ENCODE measurements around the gene BRF1.

BRF1 gene

GRCh38 chr14:105326568-105326867, 25.7 kb upstream of the BRF1 start:
- Histone ChIP-seq H3K27ac (ENCODE audit: low read depth, low read length) (no peak overlapping the region), H3K9me3 (ENCODE audit: control insufficient read depth in 1 of 2, low read length in 2 of 2) (no peaks in the 10 kb centered on the region), H3K4me3 (ENCODE audit: low read depth in 1 of 2, low read length in 2 of 2) (no peak overlapping the region), H3K4me1 (ENCODE audit: control insufficient read depth in 1 of 2, insufficient read depth in 2 of 2, low read length in 2 of 2) (peaks cover 0 to 6% of the 10 kb centered on the region in 2 donors), H3K36me3 (ENCODE audit: control insufficient read depth in 1 of 2, insufficient read depth in 2 of 2, low read length in 2 of 2) (no peaks in the 10 kb centered on the region), H3K9ac (ENCODE audit: low read depth in 1 of 2, low read length in 2 of 2) (no peak overlapping the region), H3K27me3 (ENCODE audit: control insufficient read depth in 1 of 2, insufficient read depth in 2 of 2, low read length in 2 of 2) (no peaks in the 10 kb centered on the region)

- Histone ChIP-seq H3K27me3 (ENCODE audit: control insufficient read depth in 1 of 2, insufficient read depth in 2 of 2, low read length in 2 of 2) (no peaks in the 10 kb centered on the region), H3K9me3 (ENCODE audit: control insufficient read depth in 1 of 2, low read length in 2 of 2) (no peaks in the 10 kb centered on the region), H3K4me1 (ENCODE audit: control insufficient read depth in 1 of 2, insufficient read depth in 2 of 2, low read length in 2 of 2) (peaks cover 0 to 6% of the 10 kb centered on the region in 2 donors), H3K27ac (ENCODE audit: low read depth, low read length) (no peak overlapping the region), H3K4me3 (ENCODE audit: low read depth in 1 of 2, low read length in 2 of 2) (no peak overlapping the region), H3K36me3 (ENCODE audit: control insufficient read depth in 1 of 2, insufficient read depth in 2 of 2, low read length in 2 of 2) (no peaks in the 10 kb centered on the region), H3K9ac (ENCODE audit: low read depth in 1 of 2, low read length in 2 of 2) (no peak overlapping the region)
These were observed 25.1 kb upstream of the BRF1 start for GRCh38 chr14:105325716-105326567.

- no peak overlapping the region for H3K27ac ChIP-seq (ENCODE audit: low read depth, low read length)
- no peaks in the 10 kb centered on the region for H3K27me3 ChIP-seq (ENCODE audit: control insufficient read depth in 1 of 2, insufficient read depth in 2 of 2, low read length in 2 of 2)
- H3K9ac ChIP-seq (ENCODE audit: low read depth in 1 of 2, low read length in 2 of 2): no peak overlapping the region
- H3K36me3 ChIP-seq (ENCODE audit: control insufficient read depth in 1 of 2, insufficient read depth in 2 of 2, low read length in 2 of 2): no peaks in the 10 kb centered on the region
- H3K9me3 ChIP-seq (ENCODE audit: control insufficient read depth in 1 of 2, low read length in 2 of 2): no peaks in the 10 kb centered on the region
- H3K4me1 ChIP-seq (ENCODE audit: control insufficient read depth in 1 of 2, insufficient read depth in 2 of 2, low read length in 2 of 2): peaks cover 0 to 1% of the 10 kb centered on the region in 2 donors
- H3K4me3 ChIP-seq (ENCODE audit: low read depth in 1 of 2, low read length in 2 of 2): no peak overlapping the region
These were observed 24.5 kb upstream of the BRF1 start for GRCh38 chr14:105325303-105325702.

GRCh38 chr14:105324871-105325270, 24.1 kb upstream of the BRF1 start:
- H3K36me3 ChIP-seq (ENCODE audit: control insufficient read depth in 1 of 2, insufficient read depth in 2 of 2, low read length in 2 of 2): no peaks in the 10 kb centered on the region
- no peaks in the 10 kb centered on the region for H3K9me3 ChIP-seq (ENCODE audit: control insufficient read depth in 1 of 2, low read length in 2 of 2)
- no peaks in the 10 kb centered on the region for H3K27me3 ChIP-seq (ENCODE audit: control insufficient read depth in 1 of 2, insufficient read depth in 2 of 2, low read length in 2 of 2)
- no peak overlapping the region for H3K9ac ChIP-seq (ENCODE audit: low read depth in 1 of 2, low read length in 2 of 2)
- H3K27ac ChIP-seq (ENCODE audit: low read depth, low read length): no peak overlapping the region
- H3K4me1 ChIP-seq (ENCODE audit: control insufficient read depth in 1 of 2, insufficient read depth in 2 of 2, low read length in 2 of 2): no peaks in the 10 kb centered on the region
- H3K4me3 ChIP-seq (ENCODE audit: low read depth in 1 of 2, low read length in 2 of 2): no peak overlapping the region

- Histone ChIP-seq H3K27ac (ENCODE audit: low read depth, low read length) (no peak overlapping the region), H3K9me3 (ENCODE audit: control insufficient read depth in 1 of 2, low read length in 2 of 2) (no peaks in the 10 kb centered on the region), H3K4me3 (ENCODE audit: low read depth in 1 of 2, low read length in 2 of 2) (no peak overlapping the region), H3K9ac (ENCODE audit: low read depth in 1 of 2, low read length in 2 of 2) (no peak overlapping the region), H3K4me1 (ENCODE audit: control insufficient read depth in 1 of 2, insufficient read depth in 2 of 2, low read length in 2 of 2) (no peaks in the 10 kb centered on the region), H3K27me3 (ENCODE audit: control insufficient read depth in 1 of 2, insufficient read depth in 2 of 2, low read length in 2 of 2) (no peaks in the 10 kb centered on the region), H3K36me3 (ENCODE audit: control insufficient read depth in 1 of 2, insufficient read depth in 2 of 2, low read length in 2 of 2) (no peaks in the 10 kb centered on the region)
These were observed 23.4 kb upstream of the BRF1 start for GRCh38 chr14:105324080-105324778.

GRCh38 chr14:105323663-105324062, 22.9 kb upstream of the BRF1 start:
- Histone ChIP-seq H3K9ac (ENCODE audit: low read depth in 1 of 2, low read length in 2 of 2) (no peak overlapping the region), H3K4me3 (ENCODE audit: low read depth in 1 of 2, low read length in 2 of 2) (no peak overlapping the region), H3K27ac (ENCODE audit: low read depth, low read length) (no peak overlapping the region), H3K9me3 (ENCODE audit: control insufficient read depth in 1 of 2, low read length in 2 of 2) (no peaks in the 10 kb centered on the region), H3K27me3 (ENCODE audit: control insufficient read depth in 1 of 2, insufficient read depth in 2 of 2, low read length in 2 of 2) (no peaks in the 10 kb centered on the region), H3K36me3 (ENCODE audit: control insufficient read depth in 1 of 2, insufficient read depth in 2 of 2, low read length in 2 of 2) (no peaks in the 10 kb centered on the region), H3K4me1 (ENCODE audit: control insufficient read depth in 1 of 2, insufficient read depth in 2 of 2, low read length in 2 of 2) (no peaks in the 10 kb centered on the region)

GRCh38 chr14:105322791-105323556, 22.2 kb upstream of the BRF1 start:
- Histone ChIP-seq H3K4me3 (ENCODE audit: low read depth in 1 of 2, low read length in 2 of 2) (no peak overlapping the region), H3K9me3 (ENCODE audit: control insufficient read depth in 1 of 2, low read length in 2 of 2) (no peaks in the 10 kb centered on the region), H3K36me3 (ENCODE audit: control insufficient read depth in 1 of 2, insufficient read depth in 2 of 2, low read length in 2 of 2) (no peaks in the 10 kb centered on the region), H3K27ac (ENCODE audit: low read depth, low read length) (no peak overlapping the region), H3K27me3 (ENCODE audit: control insufficient read depth in 1 of 2, insufficient read depth in 2 of 2, low read length in 2 of 2) (no peaks in the 10 kb centered on the region), H3K9ac (ENCODE audit: low read depth in 1 of 2, low read length in 2 of 2) (no peak overlapping the region), H3K4me1 (ENCODE audit: control insufficient read depth in 1 of 2, insufficient read depth in 2 of 2, low read length in 2 of 2) (no peaks in the 10 kb centered on the region)

GRCh38 chr14:105317546-105317945, 16.7 kb upstream of the BRF1 start:
- H3K4me3 ChIP-seq (ENCODE audit: low read depth in 1 of 2, low read length in 2 of 2): no peak overlapping the region
- H3K36me3 ChIP-seq (ENCODE audit: control insufficient read depth in 1 of 2, insufficient read depth in 2 of 2, low read length in 2 of 2): no peaks in the 10 kb centered on the region
- H3K4me1 ChIP-seq (ENCODE audit: control insufficient read depth in 1 of 2, insufficient read depth in 2 of 2, low read length in 2 of 2): peaks cover 30 to 31% of the 10 kb centered on the region in 2 donors
- H3K27ac ChIP-seq (ENCODE audit: low read depth, low read length): no peak overlapping the region
- no peak overlapping the region for H3K9ac ChIP-seq (ENCODE audit: low read depth in 1 of 2, low read length in 2 of 2)
- no peaks in the 10 kb centered on the region for H3K27me3 ChIP-seq (ENCODE audit: control insufficient read depth in 1 of 2, insufficient read depth in 2 of 2, low read length in 2 of 2)
- no peaks in the 10 kb centered on the region for H3K9me3 ChIP-seq (ENCODE audit: control insufficient read depth in 1 of 2, low read length in 2 of 2)

- Histone ChIP-seq H3K9ac (ENCODE audit: low read depth in 1 of 2, low read length in 2 of 2) (peak overlapping the region in 1 of 2 donors; percentile 25), H3K27me3 (ENCODE audit: control insufficient read depth in 1 of 2, insufficient read depth in 2 of 2, low read length in 2 of 2) (no peaks in the 10 kb centered on the region), H3K4me1 (ENCODE audit: control insufficient read depth in 1 of 2, insufficient read depth in 2 of 2, low read length in 2 of 2) (peaks cover 30 to 31% of the 10 kb centered on the region in 2 donors), H3K27ac (ENCODE audit: low read depth, low read length) (no peak overlapping the region), H3K9me3 (ENCODE audit: control insufficient read depth in 1 of 2, low read length in 2 of 2) (no peaks in the 10 kb centered on the region), H3K36me3 (ENCODE audit: control insufficient read depth in 1 of 2, insufficient read depth in 2 of 2, low read length in 2 of 2) (no peaks in the 10 kb centered on the region), H3K4me3 (ENCODE audit: low read depth in 1 of 2, low read length in 2 of 2) (no peak overlapping the region)
These were observed 16.2 kb upstream of the BRF1 start for GRCh38 chr14:105316968-105317510.

GRCh38 chr14:105316577-105316941, 15.8 kb upstream of the BRF1 start:
- Histone ChIP-seq H3K9ac (ENCODE audit: low read depth in 1 of 2, low read length in 2 of 2) (no peak overlapping the region), H3K4me3 (ENCODE audit: low read depth in 1 of 2, low read length in 2 of 2) (peak overlapping the region in 1 of 2 donors; percentile 77), H3K27ac (ENCODE audit: low read depth, low read length) (no peak overlapping the region), H3K27me3 (ENCODE audit: control insufficient read depth in 1 of 2, insufficient read depth in 2 of 2, low read length in 2 of 2) (no peaks in the 10 kb centered on the region), H3K9me3 (ENCODE audit: control insufficient read depth in 1 of 2, low read length in 2 of 2) (no peaks in the 10 kb centered on the region), H3K4me1 (ENCODE audit: control insufficient read depth in 1 of 2, insufficient read depth in 2 of 2, low read length in 2 of 2) (peaks cover 30 to 31% of the 10 kb centered on the region in 2 donors), H3K36me3 (ENCODE audit: control insufficient read depth in 1 of 2, insufficient read depth in 2 of 2, low read length in 2 of 2) (no peaks in the 10 kb centered on the region)

Data from duodenal mucosa (tissue), 2 donors.